ENCODE data around the gene RPS29.

Gene RPS29

GRCh38 chr14:49584058-49584457, 2.1 kb downstream of the RPS29 start:
- peak overlapping the region; percentile 71 for H3K27ac ChIP-seq (ENCODE audit: poor library complexity, severe bottlenecking)
- peaks cover 57% of the 10 kb centered on the region for H3K36me3 ChIP-seq (ENCODE audit: low read depth)
- no peaks in the 10 kb centered on the region for H3K9me3 ChIP-seq (ENCODE audit: severe bottlenecking)
- H3K4me1 ChIP-seq (ENCODE audit: insufficient read depth, poor library complexity, severe bottlenecking) = peaks cover 25% of the 10 kb centered on the region
- DNase-seq (ENCODE audit: low spot score) (no peak), ATAC-seq (ENCODE audit: low read depth) (no peak)
- no peak for TF ChIP-seq CTCF (IDR thresholded peaks at IDR 0.05; ENCODE audit: poor library complexity, severe bottlenecking)
- no peaks in the 10 kb centered on the region for H3K27me3 ChIP-seq (ENCODE audit: insufficient read depth, poor library complexity, severe bottlenecking)
- H3K4me3 ChIP-seq (ENCODE audit: severe bottlenecking) = peak overlapping the region; percentile 83

- Histone ChIP-seq H3K4me1 (ENCODE audit: insufficient read depth, poor library complexity, severe bottlenecking) (peaks cover 25% of the 10 kb centered on the region), H3K4me3 (ENCODE audit: severe bottlenecking) (no peak overlapping the region), H3K27ac (ENCODE audit: poor library complexity, severe bottlenecking) (peak overlapping the region; percentile 71), H3K36me3 (ENCODE audit: low read depth) (peaks cover 61% of the 10 kb centered on the region), H3K9me3 (ENCODE audit: severe bottlenecking) (no peaks in the 10 kb centered on the region), H3K27me3 (ENCODE audit: insufficient read depth, poor library complexity, severe bottlenecking) (no peaks in the 10 kb centered on the region)
- no peak for DNase-seq (ENCODE audit: low spot score)
- TF ChIP-seq CTCF (IDR thresholded peaks at IDR 0.05; ENCODE audit: poor library complexity, severe bottlenecking) = no peak
- ATAC-seq (ENCODE audit: low read depth) = no peak
Measured at GRCh38 chr14:49583629-49584028, 2.6 kb downstream of the RPS29 start.

- Histone ChIP-seq H3K9me3 (ENCODE audit: severe bottlenecking) (no peaks in the 10 kb centered on the region), H3K27ac (ENCODE audit: poor library complexity, severe bottlenecking) (peak overlapping the region; percentile 12), H3K27me3 (ENCODE audit: insufficient read depth, poor library complexity, severe bottlenecking) (no peaks in the 10 kb centered on the region), H3K4me3 (ENCODE audit: severe bottlenecking) (no peak overlapping the region), H3K4me1 (ENCODE audit: insufficient read depth, poor library complexity, severe bottlenecking) (peaks cover 25% of the 10 kb centered on the region), H3K36me3 (ENCODE audit: low read depth) (peaks cover 70% of the 10 kb centered on the region)
- DNase-seq (ENCODE audit: low spot score) (no peak), ATAC-seq (ENCODE audit: low read depth) (no peak)
- TF ChIP-seq CTCF (IDR thresholded peaks at IDR 0.05; ENCODE audit: poor library complexity, severe bottlenecking) = no peak
Measured at GRCh38 chr14:49582113-49582977, 3.8 kb downstream of the RPS29 start.

- peak overlapping the region; percentile 12 for H3K27ac ChIP-seq (ENCODE audit: poor library complexity, severe bottlenecking)
- no peak for DNase-seq (ENCODE audit: low spot score)
- no peak for TF ChIP-seq CTCF (IDR thresholded peaks at IDR 0.05; ENCODE audit: poor library complexity, severe bottlenecking)
- no peaks in the 10 kb centered on the region for H3K9me3 ChIP-seq (ENCODE audit: severe bottlenecking)
- H3K36me3 ChIP-seq (ENCODE audit: low read depth) = peaks cover 79% of the 10 kb centered on the region
- H3K4me3 ChIP-seq (ENCODE audit: severe bottlenecking) = no peak overlapping the region
- peaks cover 22% of the 10 kb centered on the region for H3K4me1 ChIP-seq (ENCODE audit: insufficient read depth, poor library complexity, severe bottlenecking)
- no peaks in the 10 kb centered on the region for H3K27me3 ChIP-seq (ENCODE audit: insufficient read depth, poor library complexity, severe bottlenecking)
- ATAC-seq (ENCODE audit: low read depth) = no peak
Measured at GRCh38 chr14:49581209-49582112, 4.7 kb downstream of the RPS29 start.
